GM12878 (cell line): ENCODE results near the gene MLLT3.

Experiments used
- MEF2B ChIP-seq: fragments of 450-650 bp; IDR thresholded peaks from 2 replicates; pipeline ENCODE4 v1.6.1; 2018; ENCODE audit warnings: mild to moderate bottlenecking, moderate library complexity; ENCODE audit not compliant: partially characterized antibody, poor library complexity, severe bottlenecking
- POLR2A ChIP-seq: IDR thresholded peaks from 2 replicates; pipeline ENCODE4 v1.6.1; 2011; ENCODE audit warnings: low read depth, mild to moderate bottlenecking, low read length
- ZNF384 ChIP-seq: IDR thresholded peaks from 2 replicates; pipeline ENCODE4 v1.6.1; 2012; ENCODE audit warnings: low read depth, mild to moderate bottlenecking, low read length, improper control_type of control experiment, borderline replicate concordance

GRCh38 chr9:20551236-20551635 lies 71.1 kb downstream of the MLLT3 start:
- TF ChIP-seq ZNF384 (no peak), POLR2A (no peak), MEF2B (no peak)
